NAMALWA (cell line): ENCODE data around the gene UBE2A.

ENCODE experiments used
- DNase-seq: peaks from one replicate; pipeline ENCODE4 v3.0.0-alpha.2; 2015; ENCODE audit warnings: low spot score

The UBE2A gene

GRCh38 chrX:119607018-119607389 lies 32.6 kb downstream of the UBE2A start:
- DNase-seq = no peak

- no peak for DNase-seq
These were observed 40.4 kb downstream of the UBE2A start for GRCh38 chrX:119614776-119615175.

GRCh38 chrX:119617517-119618164 lies 43.3 kb downstream of the UBE2A start:
- peak; percentile 69 for DNase-seq

GRCh38 chrX:119618439-119618838 lies 44.1 kb downstream of the UBE2A start:
- peak; percentile 45 for DNase-seq

- DNase-seq = no peak
These were observed 48.2 kb downstream of the UBE2A start for GRCh38 chrX:119622356-119623232.

- DNase-seq = no peak
These were observed 50.1 kb downstream of the UBE2A start for GRCh38 chrX:119624417-119624816.

- DNase-seq = no peak
These were observed 50.7 kb downstream of the UBE2A start for GRCh38 chrX:119624951-119625668.

GRCh38 chrX:119625843-119626242 lies 51.5 kb downstream of the UBE2A start:
- no peak for DNase-seq
